Activated naive CD8-positive, alpha-beta T cell (primary cell): ENCODE measurements around the gene PCDH12.
A peak's percentile ranks its signal among the peaks of the same experiment; 100 is the strongest.

Source experiments
- H3K27ac Mint-ChIP-seq: one replicate; pipeline ENCODE4 v1.8.0; 2021; ENCODE audit warnings: mixed read lengths
- H3K27me3 Mint-ChIP-seq: one replicate; pipeline ENCODE4 v1.8.0; 2021; ENCODE audit warnings: mixed read lengths
- H3K36me3 Mint-ChIP-seq: one replicate; pipeline ENCODE4 v1.8.0; 2021; ENCODE audit warnings: mixed read lengths
- H3K4me1 Mint-ChIP-seq: one replicate; pipeline ENCODE4 v1.8.0; 2021; ENCODE audit warnings: low read depth, mixed read lengths
- H3K4me3 Mint-ChIP-seq: one replicate; pipeline ENCODE4 v1.8.0; 2021; ENCODE audit warnings: mild to moderate bottlenecking, mixed read lengths
- H3K9me3 Mint-ChIP-seq: one replicate; pipeline ENCODE4 v1.8.0; 2021; ENCODE audit warnings: low read depth, mixed read lengths

The PCDH12 gene

DNA sequence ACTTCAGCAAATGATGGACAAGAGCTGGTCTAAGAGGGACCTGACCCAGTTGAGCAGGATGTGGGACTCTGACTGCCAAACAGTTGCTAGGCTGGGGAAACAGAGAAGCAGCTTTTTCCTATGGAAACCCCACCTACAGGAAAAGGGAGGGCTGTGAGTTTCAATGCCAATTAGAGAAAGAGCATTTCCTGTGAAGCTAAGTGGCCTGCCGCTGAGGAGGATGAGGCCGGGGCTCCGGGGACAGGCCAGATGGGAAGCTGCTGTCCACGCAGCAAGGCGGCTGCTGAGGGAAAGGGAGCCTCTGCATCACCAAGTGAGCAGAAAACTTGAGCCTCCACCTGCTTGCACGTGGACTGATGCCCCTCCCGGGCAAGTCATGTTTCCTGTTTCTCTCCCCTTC is at the start of gene PCDH12:
Gene PCDH12 (minus strand): TSS at position 90 of the 400 bp plus-strand sequence. CDS start 351 bp downstream, outside the sequence.
- H3K27me3 Mint-ChIP-seq: no peaks in the 10 kb centered on the region
- H3K4me1 Mint-ChIP-seq: peaks cover 39% of the 10 kb centered on the region
- H3K27ac Mint-ChIP-seq: peak within 1 kb of the TSS; percentile 19
- peak within 1 kb of the TSS; percentile 56 for H3K4me3 Mint-ChIP-seq
- no peaks in the 10 kb centered on the region for H3K9me3 Mint-ChIP-seq
- H3K36me3 Mint-ChIP-seq: peaks cover 4% of the 10 kb centered on the region

DNA sequence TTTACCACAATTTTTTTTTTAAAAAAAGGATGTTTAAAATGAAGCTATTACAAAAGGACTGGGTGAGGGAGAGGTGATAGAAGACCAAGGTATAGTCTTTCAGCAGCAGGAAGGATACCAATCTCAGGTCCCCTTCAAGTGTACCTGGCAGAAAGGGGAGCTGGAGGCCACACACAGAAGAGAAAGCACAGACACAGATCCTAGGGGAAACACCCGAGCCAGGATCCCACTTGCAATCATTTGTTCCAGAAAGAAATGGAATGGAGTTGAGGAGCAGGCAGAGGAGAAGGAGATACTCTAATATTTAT is 49.2 kb upstream of the PCDH12 start:
- H3K4me1 Mint-ChIP-seq: peaks cover 81% of the 10 kb centered on the region
- H3K4me3 Mint-ChIP-seq: peak overlapping the region; percentile 86
- H3K27ac Mint-ChIP-seq: peak overlapping the region; percentile 98
- peaks cover 26% of the 10 kb centered on the region for H3K36me3 Mint-ChIP-seq
- H3K9me3 Mint-ChIP-seq: no peaks in the 10 kb centered on the region
- no peaks in the 10 kb centered on the region for H3K27me3 Mint-ChIP-seq

DNA sequence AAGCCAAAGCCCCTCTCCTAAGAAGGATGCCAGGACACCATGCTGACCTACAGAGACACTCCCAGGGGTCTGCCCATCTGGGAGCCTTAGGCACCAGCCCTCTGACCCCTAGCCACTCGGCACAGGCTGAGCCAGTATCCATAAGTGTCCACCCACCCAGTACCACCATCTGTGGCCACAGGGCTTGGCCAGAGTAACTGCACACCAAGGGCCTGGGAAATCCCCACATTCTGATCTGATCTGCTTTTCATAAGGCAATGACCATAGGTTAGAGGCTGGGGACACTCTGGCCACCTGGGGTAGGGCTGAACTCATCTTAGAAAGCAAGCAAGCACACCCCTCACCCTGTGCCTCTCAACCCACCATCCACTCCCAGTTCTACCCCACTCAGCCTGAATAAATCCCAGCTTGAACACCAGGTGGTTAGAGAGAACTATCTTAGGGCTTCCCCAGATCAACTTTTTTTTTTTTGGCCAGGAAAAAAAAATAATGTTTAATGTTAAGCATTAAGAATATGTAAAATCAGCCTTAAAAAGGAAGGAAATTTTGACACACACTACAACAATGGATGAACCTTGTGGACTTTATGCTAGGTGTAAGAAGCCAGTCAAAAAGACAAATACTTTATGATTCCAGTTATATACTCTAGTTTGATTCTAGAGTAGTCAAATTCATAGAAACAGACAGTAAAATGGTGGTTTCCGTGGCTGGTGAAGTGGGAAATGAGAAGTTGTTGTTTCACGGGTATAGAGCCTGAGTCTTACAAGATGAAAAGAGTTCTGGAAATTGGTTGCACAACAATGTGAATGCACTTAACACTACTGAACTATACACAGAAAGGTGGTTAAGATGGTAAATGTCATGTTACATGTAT is 48.6 kb upstream of the PCDH12 start:
- Mint-ChIP-seq H3K9me3 (no peaks in the 10 kb centered on the region), H3K36me3 (peaks cover 26% of the 10 kb centered on the region), H3K4me3 (peak overlapping the region; percentile 86), H3K27ac (peak overlapping the region; percentile 98), H3K4me1 (peaks cover 78% of the 10 kb centered on the region), H3K27me3 (no peaks in the 10 kb centered on the region)

DNA sequence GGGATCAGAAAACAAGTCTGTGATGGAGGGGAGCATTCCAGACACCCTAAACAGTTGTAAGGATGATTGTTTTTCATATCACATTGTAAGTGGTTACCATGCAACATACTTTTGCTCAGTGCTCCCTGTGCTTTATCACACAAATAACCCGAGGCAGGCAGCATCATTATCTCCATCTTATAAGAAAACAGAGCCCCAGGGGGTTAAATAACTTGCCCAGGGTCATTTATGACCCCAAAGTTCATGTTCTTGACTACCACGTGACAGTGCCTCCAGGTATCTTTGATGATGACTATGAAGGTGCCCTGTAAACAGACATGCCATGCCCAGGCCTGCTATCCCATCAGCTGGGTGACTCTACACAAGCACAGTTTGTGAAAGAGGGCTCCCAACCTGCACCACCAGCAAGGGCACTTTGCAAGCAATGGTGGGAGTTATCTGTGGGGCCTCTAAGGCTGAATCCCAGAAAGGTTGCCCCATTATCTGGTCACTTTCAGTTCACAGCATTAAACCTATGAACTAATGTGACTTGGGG is 45.3 kb upstream of the PCDH12 start:
- Mint-ChIP-seq H3K27ac (peak overlapping the region; percentile 80), H3K4me1 (peaks cover 61% of the 10 kb centered on the region), H3K4me3 (no peak overlapping the region), H3K27me3 (no peaks in the 10 kb centered on the region), H3K36me3 (peaks cover 24% of the 10 kb centered on the region), H3K9me3 (no peaks in the 10 kb centered on the region)

DNA sequence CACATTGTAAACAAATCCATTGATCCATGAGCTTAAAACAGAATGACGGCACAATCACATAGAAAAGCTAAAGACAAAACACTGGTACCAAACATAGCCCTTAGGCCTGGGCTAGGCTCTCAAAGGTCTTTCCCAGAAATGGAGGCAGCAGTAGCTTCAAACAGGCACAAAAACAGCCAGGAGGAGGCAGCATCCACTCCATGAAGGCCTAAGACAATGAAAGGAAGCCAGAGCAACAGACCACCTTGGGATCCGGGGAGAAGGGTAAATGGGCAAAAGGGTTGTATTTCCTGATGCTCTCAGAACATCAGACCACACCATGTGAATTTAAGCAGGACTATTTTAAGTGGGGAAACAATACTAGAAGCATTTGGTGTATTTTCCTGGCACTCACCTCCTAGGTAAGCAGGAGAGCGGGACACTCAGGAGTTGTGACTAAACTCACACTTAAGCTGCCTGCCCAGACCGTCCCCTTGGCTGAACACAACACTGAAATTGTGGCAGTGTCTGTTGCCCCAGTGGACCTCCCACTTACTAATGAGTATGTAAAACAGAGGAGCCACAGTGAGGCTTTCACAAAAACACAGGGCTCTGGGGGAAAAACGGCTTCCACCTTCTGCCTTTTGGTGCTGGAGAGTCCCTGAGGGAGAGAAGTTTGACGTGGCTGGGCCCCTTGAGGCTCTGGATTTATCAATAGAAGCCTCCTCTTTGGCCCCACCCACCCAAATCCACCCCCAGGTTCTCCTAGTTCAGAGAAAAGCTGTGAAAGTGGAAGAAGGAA is 42.9 kb upstream of the PCDH12 start:
- H3K4me1 Mint-ChIP-seq: peaks cover 37% of the 10 kb centered on the region
- H3K27ac Mint-ChIP-seq: peak overlapping the region; percentile 75
- H3K4me3 Mint-ChIP-seq: no peak overlapping the region
- no peaks in the 10 kb centered on the region for H3K27me3 Mint-ChIP-seq
- H3K9me3 Mint-ChIP-seq: no peaks in the 10 kb centered on the region
- H3K36me3 Mint-ChIP-seq: peaks cover 18% of the 10 kb centered on the region

DNA sequence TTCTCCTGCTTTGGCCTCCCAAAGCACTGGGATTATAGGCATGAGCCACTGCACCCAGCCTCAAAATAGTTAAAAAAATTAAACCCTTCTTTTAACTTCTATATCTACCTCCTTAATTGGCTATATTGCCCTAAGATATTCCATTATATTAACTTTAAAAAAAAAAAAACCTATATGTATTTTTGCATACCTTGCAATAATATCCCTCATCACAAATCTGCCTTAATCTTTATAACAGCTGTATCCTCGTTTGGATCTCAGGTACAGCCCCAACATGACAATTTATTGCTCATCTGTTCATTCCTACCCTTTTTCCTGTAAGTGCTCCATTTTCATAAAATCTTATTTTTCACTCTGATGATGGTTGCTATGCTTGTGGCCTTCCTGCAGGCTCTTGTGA is 42.2 kb upstream of the PCDH12 start:
- Mint-ChIP-seq H3K4me1 (peaks cover 30% of the 10 kb centered on the region), H3K27me3 (no peaks in the 10 kb centered on the region), H3K4me3 (no peak overlapping the region), H3K36me3 (peaks cover 19% of the 10 kb centered on the region), H3K27ac (peak overlapping the region; percentile 75), H3K9me3 (no peaks in the 10 kb centered on the region)

DNA sequence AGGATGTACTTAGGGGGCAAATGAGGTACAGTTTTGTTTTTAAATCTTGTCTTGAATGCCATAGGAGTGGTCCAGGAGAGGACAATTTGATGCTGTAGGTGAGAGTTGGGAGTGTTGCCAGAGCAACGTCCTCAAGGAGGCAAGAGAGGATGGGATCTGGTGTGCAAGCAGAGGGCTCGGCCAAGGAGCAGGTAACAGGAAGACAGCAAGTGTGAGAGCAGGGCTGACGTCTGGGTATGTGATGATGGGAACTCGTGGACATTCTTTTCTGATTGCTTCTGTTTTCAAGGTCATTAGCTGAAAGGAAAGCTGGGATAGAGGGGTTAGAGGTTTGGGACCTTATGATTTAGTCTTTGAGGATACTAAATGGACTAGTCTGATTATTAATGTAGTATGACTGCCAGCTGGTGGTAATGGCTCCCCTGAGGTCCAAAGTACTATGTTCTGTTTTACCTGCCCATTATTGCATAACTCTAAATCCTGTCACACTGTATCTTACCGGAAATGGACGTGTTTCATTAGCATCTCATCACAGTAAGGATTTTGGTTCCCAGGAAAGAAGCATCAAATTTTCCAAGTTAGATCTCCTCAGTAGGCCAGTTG is 39.5 kb upstream of the PCDH12 start:
- Mint-ChIP-seq H3K4me3 (no peak overlapping the region), H3K9me3 (no peaks in the 10 kb centered on the region), H3K27me3 (no peaks in the 10 kb centered on the region), H3K4me1 (peaks cover 15% of the 10 kb centered on the region), H3K27ac (peak overlapping the region; percentile 36), H3K36me3 (peaks cover 19% of the 10 kb centered on the region)

DNA sequence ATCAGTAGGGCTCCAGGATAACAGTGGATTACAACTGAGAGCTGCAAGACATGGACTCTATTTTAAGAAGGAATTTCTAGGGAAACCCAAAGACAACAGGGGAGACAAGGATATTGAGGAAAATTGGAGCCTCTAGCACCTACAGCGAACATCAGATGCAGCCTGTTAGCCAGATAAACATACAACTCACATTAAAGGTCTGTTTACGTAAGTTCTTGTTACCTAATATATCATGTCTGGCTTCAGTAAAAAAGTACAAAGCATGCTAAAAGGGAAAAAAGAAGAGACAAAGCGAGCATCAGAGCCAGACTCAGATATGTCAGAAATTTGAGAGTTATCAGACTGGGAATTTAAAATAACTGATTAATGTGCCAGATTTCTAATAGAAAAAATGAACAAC is 37.7 kb upstream of the PCDH12 start:
- no peaks in the 10 kb centered on the region for H3K9me3 Mint-ChIP-seq
- H3K4me1 Mint-ChIP-seq: peaks cover 10% of the 10 kb centered on the region
- peak overlapping the region; percentile 50 for H3K27ac Mint-ChIP-seq
- H3K27me3 Mint-ChIP-seq: no peaks in the 10 kb centered on the region
- H3K36me3 Mint-ChIP-seq: peaks cover 17% of the 10 kb centered on the region
- H3K4me3 Mint-ChIP-seq: no peak overlapping the region

DNA sequence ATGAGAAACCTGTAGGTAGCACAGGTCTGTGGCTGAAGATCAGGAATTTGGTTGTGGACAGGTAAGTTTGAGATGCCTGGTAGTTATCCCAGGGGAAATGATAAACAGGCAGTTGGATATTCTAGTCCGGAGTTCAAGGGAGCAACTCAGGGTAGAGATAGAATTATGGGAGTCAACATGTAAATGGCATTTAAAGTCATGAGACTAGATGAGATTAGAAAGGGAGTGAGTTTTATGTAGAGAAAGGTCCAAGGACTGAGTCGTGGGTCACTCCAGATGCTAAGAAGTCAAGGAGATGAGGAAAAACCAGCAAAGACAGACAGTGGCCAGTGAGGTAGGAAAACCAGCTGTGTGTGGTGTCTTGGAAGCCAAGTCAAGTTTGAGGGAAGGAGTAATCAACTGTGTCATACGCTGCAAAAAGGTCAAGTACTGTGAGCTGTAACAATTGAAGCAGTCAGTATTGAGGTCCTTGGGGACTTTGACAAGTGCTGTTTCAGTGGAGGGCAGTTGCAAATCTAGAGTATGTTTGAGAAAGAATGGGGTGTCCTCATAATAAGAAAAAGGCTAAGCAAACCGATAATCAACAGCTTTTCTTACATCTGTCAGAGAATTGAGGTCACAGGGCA is 36.6 kb upstream of the PCDH12 start:
- Mint-ChIP-seq H3K27ac (no peak overlapping the region), H3K4me1 (peaks cover 7% of the 10 kb centered on the region), H3K4me3 (no peak overlapping the region), H3K27me3 (no peaks in the 10 kb centered on the region), H3K9me3 (no peaks in the 10 kb centered on the region), H3K36me3 (peaks cover 17% of the 10 kb centered on the region)

DNA sequence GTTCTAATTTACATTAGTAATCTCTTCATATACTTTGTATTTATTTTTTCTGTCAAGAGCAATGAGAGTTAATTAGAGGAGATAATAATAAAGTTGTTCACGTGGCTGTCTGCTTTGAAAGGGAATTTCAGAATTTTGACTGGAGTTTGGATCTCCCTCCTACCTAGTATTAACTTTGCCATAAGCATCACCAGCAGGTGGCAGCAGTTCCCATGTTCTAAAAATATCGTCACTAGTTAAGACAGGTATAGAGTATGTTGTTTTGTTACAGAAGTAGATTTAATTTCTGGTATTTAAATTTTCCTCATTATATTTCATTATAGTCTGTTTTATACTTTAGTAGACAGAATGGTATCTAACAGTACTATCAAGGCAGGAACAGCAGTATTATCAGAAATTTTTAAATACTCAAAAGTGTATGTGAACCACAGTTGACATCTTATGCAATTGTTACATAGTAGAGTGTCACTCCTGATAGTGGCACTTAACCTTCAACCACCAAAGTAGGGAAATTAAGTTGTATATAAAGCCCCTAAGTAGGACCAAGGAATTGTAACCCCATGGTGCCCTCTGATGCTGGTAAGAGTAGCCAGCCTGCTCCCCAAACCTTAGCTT is 34.5 kb upstream of the PCDH12 start:
- no peak overlapping the region for H3K4me3 Mint-ChIP-seq
- no peaks in the 10 kb centered on the region for H3K27me3 Mint-ChIP-seq
- H3K27ac Mint-ChIP-seq: no peak overlapping the region
- H3K36me3 Mint-ChIP-seq: peaks cover 19% of the 10 kb centered on the region
- peaks cover 7% of the 10 kb centered on the region for H3K4me1 Mint-ChIP-seq
- no peaks in the 10 kb centered on the region for H3K9me3 Mint-ChIP-seq

DNA sequence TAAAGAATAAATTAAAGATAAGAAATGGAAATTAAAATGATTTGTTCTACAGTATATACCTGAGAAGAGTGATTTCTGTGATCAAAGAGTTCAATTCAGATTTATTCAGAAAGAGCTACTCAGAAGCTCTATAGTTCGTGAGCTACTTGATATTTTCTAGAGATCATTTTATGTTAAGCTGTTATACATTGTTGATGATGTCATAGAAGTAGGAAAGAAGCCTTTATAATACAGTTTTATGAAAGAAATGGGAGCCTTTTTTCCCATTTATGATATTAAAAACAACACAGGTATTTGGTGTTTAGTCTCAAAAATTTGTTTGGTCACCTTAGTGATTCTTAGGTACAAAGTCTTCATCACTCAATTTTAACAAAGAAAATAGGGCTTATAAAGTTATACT is 31.7 kb upstream of the PCDH12 start:
- H3K9me3 Mint-ChIP-seq: no peaks in the 10 kb centered on the region
- H3K4me1 Mint-ChIP-seq: peaks cover 6% of the 10 kb centered on the region
- H3K27me3 Mint-ChIP-seq: no peaks in the 10 kb centered on the region
- peaks cover 11% of the 10 kb centered on the region for H3K36me3 Mint-ChIP-seq
- H3K27ac Mint-ChIP-seq: no peak overlapping the region
- no peak overlapping the region for H3K4me3 Mint-ChIP-seq

DNA sequence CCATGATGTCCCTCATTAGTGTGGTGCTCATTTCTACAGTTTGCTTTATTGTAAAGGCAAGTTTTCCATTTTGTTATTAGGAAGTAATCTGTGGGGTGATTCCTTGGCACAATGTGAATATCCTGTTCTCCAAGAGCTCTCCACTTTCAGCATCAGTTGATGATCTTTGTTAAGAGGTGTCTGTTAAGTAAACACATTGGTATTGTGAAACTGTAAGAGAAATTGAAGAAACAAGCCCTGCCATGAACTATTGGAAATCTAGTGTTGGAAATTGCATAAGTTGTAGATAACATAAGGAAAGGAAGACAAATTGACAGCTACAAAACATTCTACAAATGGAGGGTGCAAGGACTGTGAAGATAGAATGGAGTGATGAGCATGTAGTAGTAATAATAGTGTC is 28.1 kb upstream of the PCDH12 start:
- H3K4me1 Mint-ChIP-seq: no peaks in the 10 kb centered on the region
- no peaks in the 10 kb centered on the region for H3K27me3 Mint-ChIP-seq
- H3K4me3 Mint-ChIP-seq: no peak overlapping the region
- H3K36me3 Mint-ChIP-seq: peaks cover 7% of the 10 kb centered on the region
- H3K9me3 Mint-ChIP-seq: no peaks in the 10 kb centered on the region
- H3K27ac Mint-ChIP-seq: no peak overlapping the region

DNA sequence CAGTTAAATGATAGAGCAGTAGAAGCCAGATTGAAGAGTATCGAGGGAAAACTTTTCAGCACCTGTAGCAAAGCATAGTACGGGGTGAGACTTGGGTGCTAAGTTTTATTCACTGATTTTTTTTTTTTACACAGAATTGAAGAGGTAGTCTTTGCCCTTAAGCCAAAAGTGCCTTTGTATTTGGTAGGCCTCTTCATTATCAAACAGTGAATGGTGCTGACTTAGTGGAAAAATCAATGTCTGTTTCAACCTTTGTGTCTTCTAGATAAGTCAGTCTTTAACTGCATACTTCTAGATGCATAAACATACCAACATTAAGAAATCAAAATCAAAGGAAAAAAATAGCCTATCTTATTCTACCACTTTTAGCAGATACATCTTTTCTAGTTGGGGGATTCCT is 24.6 kb upstream of the PCDH12 start:
- Mint-ChIP-seq H3K4me1 (no peaks in the 10 kb centered on the region), H3K36me3 (peaks cover 7% of the 10 kb centered on the region), H3K27ac (no peak overlapping the region), H3K27me3 (no peaks in the 10 kb centered on the region), H3K9me3 (no peaks in the 10 kb centered on the region), H3K4me3 (no peak overlapping the region)

DNA sequence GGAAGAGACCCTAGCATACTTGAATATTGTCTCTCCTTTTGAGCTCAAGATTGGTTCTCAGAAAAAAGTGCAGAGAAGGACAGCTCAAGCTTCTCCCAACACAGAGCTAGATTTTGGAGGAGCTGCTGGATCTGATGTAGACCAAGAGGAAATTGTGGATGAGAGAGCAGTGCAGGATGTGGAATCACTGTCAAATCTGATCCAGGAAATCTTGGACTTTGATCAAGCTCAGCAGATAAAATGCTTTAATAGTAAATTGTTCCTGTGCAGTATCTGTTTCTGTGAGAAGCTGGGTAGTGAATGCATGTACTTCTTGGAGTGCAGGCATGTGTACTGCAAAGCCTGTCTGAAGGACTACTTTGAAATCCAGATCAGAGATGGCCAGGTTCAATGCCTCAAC is 20.4 kb upstream of the PCDH12 start:
- H3K36me3 Mint-ChIP-seq: peaks cover 15% of the 10 kb centered on the region
- H3K4me3 Mint-ChIP-seq: no peak overlapping the region
- no peaks in the 10 kb centered on the region for H3K9me3 Mint-ChIP-seq
- H3K27ac Mint-ChIP-seq: no peak overlapping the region
- H3K4me1 Mint-ChIP-seq: peaks cover 22% of the 10 kb centered on the region
- H3K27me3 Mint-ChIP-seq: no peaks in the 10 kb centered on the region
